CD8-positive, alpha-beta memory T cell (primary cell): Measurements from ENCODE around the gene CASZ1. TPM values are rescaled to one million over a fixed set of nuclear protein-coding genes. Genes with fewer than 3 reads are reported as not detected.

Source experiments
- CTCF ChIA-PET: fragments of 350-600 bp; sonication (Branson Sonifier 250); formaldehyde crosslinking; loops from one replicate; lab custom pipeline; 2021; ENCODE audit warnings: antibody characterized with exemption; lab: Charles Lee
- POLR2A ChIA-PET: fragments of 350-600 bp; sonication (Branson Sonifier 250); formaldehyde crosslinking; loops from one replicate; lab custom pipeline; 2021; ENCODE audit warnings: antibody characterized with exemption; lab: Charles Lee
- DNase-seq, 5 donors: peaks; one replicate each; pipeline versions ENCODE4 v3.0.0 to v3.0.0-alpha.2; 2020 to 2022; ENCODE audit warnings: mixed read lengths in 1 of 5
- H3K27ac ChIP-seq: one replicate; pipeline ENCODE4 v1.7.0; 2013; ENCODE audit warnings: low read depth, mild to moderate bottlenecking, low read length, moderate library complexity
- H3K27me3 ChIP-seq: 2 replicates; pipeline ENCODE4 v1.7.0; 2013; ENCODE audit warnings: low read length, mild to moderate bottlenecking; ENCODE audit not compliant: insufficient read depth, poor library complexity, severe bottlenecking
- H3K36me3 ChIP-seq: 2 replicates; pipeline ENCODE4 v1.7.0; 2013; ENCODE audit warnings: mild to moderate bottlenecking, low read length, moderate library complexity; ENCODE audit not compliant: insufficient read depth
- H3K4me1 ChIP-seq: 2 replicates; pipeline ENCODE4 v1.7.0; 2013; ENCODE audit warnings: mild to moderate bottlenecking, low read length, moderate library complexity; ENCODE audit not compliant: insufficient read depth
- H3K4me3 ChIP-seq: 2 replicates; pipeline ENCODE4 v1.7.0; 2013; ENCODE audit warnings: mild to moderate bottlenecking, low read length
- H3K9me3 ChIP-seq: 2 replicates; pipeline ENCODE4 v1.7.0; 2013; ENCODE audit warnings: mild to moderate bottlenecking, low read length
- H3K27ac Mint-ChIP-seq, 8 donors: one replicate each; pipeline ENCODE4 v1.8.0; 2020 to 2021; ENCODE audit warnings: mixed read lengths in 8 of 8, mild to moderate bottlenecking in 6 of 8, inconsistent platforms in 3 of 8, moderate library complexity in 3 of 8
- H3K27me3 Mint-ChIP-seq, 2 donors: one replicate each; pipeline ENCODE4 v1.8.0; 2020 to 2021; ENCODE audit warnings: mixed read lengths in 2 of 2, mild to moderate bottlenecking in 1 of 2, moderate library complexity in 1 of 2
- H3K36me3 Mint-ChIP-seq, 3 donors: one replicate each; pipeline ENCODE4 v1.8.0; 2020 to 2021; ENCODE audit warnings: mixed read lengths in 3 of 3, inconsistent platforms in 1 of 3, mild to moderate bottlenecking in 1 of 3
- H3K4me1 Mint-ChIP-seq, 3 donors: one replicate each; pipeline ENCODE4 v1.8.0; 2020 to 2021; ENCODE audit warnings: mixed read lengths in 3 of 3, inconsistent platforms in 1 of 3, mild to moderate bottlenecking in 1 of 3
- H3K4me3 Mint-ChIP-seq, 7 donors: one replicate each; pipeline ENCODE4 v1.8.0; 2020 to 2021; ENCODE audit warnings: mixed read lengths in 7 of 7, mild to moderate bottlenecking in 6 of 7, moderate library complexity in 4 of 7, inconsistent platforms in 2 of 7
- H3K9me3 Mint-ChIP-seq, 5 donors: one replicate each; pipeline ENCODE4 v1.8.0; 2020 to 2022; ENCODE audit warnings: mixed read lengths in 5 of 5, mild to moderate bottlenecking in 3 of 5, moderate library complexity in 2 of 5, inconsistent platforms in 1 of 5
- polyA plus RNA-seq: library from polyadenylated mRNA; unstranded; fragments of 300-500 nt; fragmentation: Illumina TruSeq; gene quantifications from one replicate; pipeline ENCODE4 v1.2.3, GENCODE V29; 2021
- total RNA-seq, 2 experiments: library from RNA; stranded (reverse); gene quantifications; one replicate each; pipeline ENCODE4 v1.2.3, GENCODE V29; 2021

Gene CASZ1
- total and polyA plus RNA-seq, 3 experiments from 2014 or later: 2.2 to 10.5 (median 9.9) TPM

DNA sequence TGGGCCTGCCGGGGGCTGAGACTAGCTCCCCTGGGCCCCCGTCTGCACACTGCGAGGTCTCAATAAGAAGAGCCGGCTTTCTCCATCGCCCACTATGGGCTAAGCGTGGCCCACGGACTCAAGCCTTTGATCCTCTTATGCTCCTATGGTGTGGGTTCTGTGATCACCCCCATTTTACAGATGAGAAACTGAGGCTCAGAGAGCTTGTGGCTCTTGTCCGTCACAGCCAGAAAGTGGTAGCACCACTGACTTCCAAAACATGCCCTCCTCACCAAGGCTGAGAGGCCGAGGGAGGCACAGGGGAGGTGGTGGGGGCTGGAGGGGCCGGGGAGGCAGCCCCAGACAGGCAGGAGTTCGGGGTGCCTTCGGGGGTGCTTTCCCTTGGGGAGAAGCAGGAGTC is 39.0 kb upstream of the CASZ1 start:
- peaks cover 5% of the 10 kb centered on the region for H3K27me3 ChIP-seq
- DNase-seq: no peak
- CTCF ChIA-PET: no interaction called here
- H3K27ac ChIP-seq: no peak overlapping the region
- Mint-ChIP-seq H3K9me3 (no peaks in the 10 kb centered on the region), H3K27me3 (peaks cover 18 to 28% of the 10 kb centered on the region in 2 donors), H3K4me3 (no peak overlapping the region), H3K4me1 (peaks cover 0 to 4% (median 3%) of the 10 kb centered on the region in 3 donors), H3K36me3 (no peaks in the 10 kb centered on the region), H3K27ac (no peak overlapping the region)
- no peaks in the 10 kb centered on the region for H3K36me3 ChIP-seq
- POLR2A ChIA-PET: no interaction called here
- H3K9me3 ChIP-seq: no peaks in the 10 kb centered on the region
- no peak overlapping the region for H3K4me3 ChIP-seq
- H3K4me1 ChIP-seq: no peaks in the 10 kb centered on the region

DNA sequence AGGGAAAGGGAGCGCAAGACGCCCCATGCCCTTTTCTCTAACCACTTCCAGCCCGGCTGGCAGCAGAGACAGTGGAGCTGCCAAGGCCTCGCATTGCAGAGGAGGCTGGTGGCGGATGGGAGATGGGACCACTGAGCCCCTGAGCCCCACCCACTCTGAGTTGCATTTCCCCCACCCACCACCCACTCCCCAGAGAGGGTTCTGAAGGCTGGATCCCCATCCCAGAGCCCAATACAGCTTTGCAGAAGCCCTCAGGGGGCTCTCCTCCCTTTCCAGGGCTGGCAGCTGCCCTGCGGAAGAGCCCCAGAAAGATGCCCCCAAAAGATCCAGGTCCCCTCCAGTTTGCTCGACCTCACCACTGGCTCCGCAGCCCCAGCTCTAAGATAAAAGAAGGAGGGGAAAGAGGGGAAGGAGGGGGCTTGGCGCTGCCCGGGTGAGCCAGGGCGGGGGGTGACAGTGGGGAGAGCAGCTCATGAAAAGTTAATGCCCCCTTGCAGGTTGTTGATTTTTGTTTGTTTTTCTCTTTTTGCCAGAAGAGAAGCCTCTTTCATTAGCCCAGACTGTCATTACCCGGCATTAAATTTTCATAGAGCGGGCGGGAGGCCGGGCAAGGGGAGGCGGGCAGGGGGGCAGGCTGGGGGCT is 38.4 kb upstream of the CASZ1 start:
- no peaks in the 10 kb centered on the region for H3K36me3 Mint-ChIP-seq
- no peaks in the 10 kb centered on the region for H3K9me3 ChIP-seq
- H3K27ac ChIP-seq: no peak overlapping the region
- H3K4me1 ChIP-seq: no peaks in the 10 kb centered on the region
- H3K27ac Mint-ChIP-seq: no peak overlapping the region
- DNase-seq: no peak
- H3K4me1 Mint-ChIP-seq: peaks cover 0 to 4% (median 3%) of the 10 kb centered on the region in 3 donors
- no peak overlapping the region for H3K4me3 ChIP-seq
- peaks cover 5% of the 10 kb centered on the region for H3K27me3 ChIP-seq
- POLR2A ChIA-PET: no interaction called here
- CTCF ChIA-PET: no interaction called here
- peaks cover 18 to 28% of the 10 kb centered on the region in 2 donors for H3K27me3 Mint-ChIP-seq
- H3K4me3 Mint-ChIP-seq: no peak overlapping the region
- no peaks in the 10 kb centered on the region for H3K9me3 Mint-ChIP-seq
- no peaks in the 10 kb centered on the region for H3K36me3 ChIP-seq

DNA sequence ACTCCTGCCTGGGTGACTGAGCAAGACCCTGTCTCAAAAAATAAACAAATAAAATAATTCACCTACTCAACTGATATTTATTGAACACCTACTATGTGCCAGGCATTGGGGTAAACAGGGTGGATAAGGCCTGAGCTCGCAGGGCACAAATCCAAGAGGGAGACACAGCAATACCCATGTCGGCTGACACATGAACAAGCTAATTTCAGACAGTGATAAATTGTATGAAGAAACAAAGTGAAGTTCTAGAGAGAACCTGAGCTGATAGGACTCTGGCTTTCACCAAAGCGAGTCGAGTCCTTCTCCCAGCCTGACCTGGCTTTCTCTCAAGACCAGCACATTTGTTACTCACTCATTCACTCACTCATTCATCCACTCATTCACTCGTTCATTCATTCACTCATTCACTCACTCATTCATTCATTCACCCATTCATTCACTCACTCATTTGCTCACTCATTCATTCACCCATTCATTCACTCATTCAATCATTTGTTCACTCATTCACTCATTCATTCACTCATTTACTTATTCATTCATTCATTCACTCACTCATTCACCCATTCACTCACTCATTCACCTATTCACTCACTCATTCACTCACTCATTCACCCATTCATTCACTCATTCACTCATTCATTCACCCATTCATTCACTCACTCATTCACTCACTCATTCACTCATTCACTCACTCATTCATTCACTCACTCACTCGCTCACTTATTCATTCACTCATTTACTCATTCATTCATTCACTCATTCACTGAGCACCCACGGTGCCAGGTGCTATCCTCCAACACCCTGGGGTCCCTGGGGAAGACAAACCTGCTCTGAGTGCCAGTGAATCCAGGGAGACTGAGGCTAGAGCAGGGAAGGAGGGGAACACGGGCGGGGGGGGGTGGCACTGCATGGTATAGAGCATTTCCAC is 37.4 kb upstream of the CASZ1 start:
- Mint-ChIP-seq H3K27ac (peak overlapping the region in 1 of 8 donors; percentile 83), H3K27me3 (peaks cover 19 to 30% of the 10 kb centered on the region in 2 donors)

DNA sequence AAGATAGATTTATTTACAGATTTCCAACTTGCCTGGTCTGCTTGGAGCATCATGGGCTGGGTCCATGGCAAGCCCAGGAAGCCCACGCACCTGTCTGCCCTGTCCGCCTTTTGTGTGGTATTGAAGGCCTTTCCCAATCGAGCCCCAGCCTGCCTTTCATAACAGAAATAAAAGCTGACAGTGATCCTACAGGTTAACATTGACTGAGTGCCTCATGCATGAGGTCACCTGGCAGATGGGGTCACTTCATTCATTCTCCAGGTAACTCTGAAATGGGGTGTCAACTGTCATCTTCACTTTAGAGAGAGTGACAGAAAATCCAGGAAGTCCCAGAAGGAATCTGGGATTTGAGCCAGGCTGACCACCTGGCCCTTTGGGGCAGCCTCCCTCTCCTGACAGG is 36.3 kb upstream of the CASZ1 start:
- Mint-ChIP-seq H3K27ac (peak overlapping the region in 2 of 8 donors; percentile 38 to 71), H3K4me3 (no peak overlapping the region), H3K36me3 (no peaks in the 10 kb centered on the region), H3K9me3 (no peaks in the 10 kb centered on the region), H3K27me3 (peaks cover 20 to 29% of the 10 kb centered on the region in 2 donors), H3K4me1 (peaks cover 0 to 4% (median 3%) of the 10 kb centered on the region in 3 donors)
- H3K4me3 ChIP-seq: no peak overlapping the region
- POLR2A ChIA-PET: no interaction called here
- CTCF ChIA-PET: no interaction called here
- no peaks in the 10 kb centered on the region for H3K9me3 ChIP-seq
- DNase-seq: no peak
- H3K27me3 ChIP-seq: peaks cover under 1% of the 10 kb centered on the region
- H3K36me3 ChIP-seq: no peaks in the 10 kb centered on the region
- H3K27ac ChIP-seq: no peak overlapping the region
- H3K4me1 ChIP-seq: no peaks in the 10 kb centered on the region

More for the DNA sequence above, 37.4 kb upstream of the CASZ1 start:
- Histone ChIP-seq H3K27ac (no peak overlapping the region), H3K4me1 (no peaks in the 10 kb centered on the region), H3K9me3 (no peaks in the 10 kb centered on the region), H3K27me3 (peaks cover 5% of the 10 kb centered on the region), H3K36me3 (no peaks in the 10 kb centered on the region), H3K4me3 (no peak overlapping the region)
- Mint-ChIP-seq H3K4me1 (peaks cover 0 to 4% (median 3%) of the 10 kb centered on the region in 3 donors), H3K9me3 (no peaks in the 10 kb centered on the region), H3K36me3 (no peaks in the 10 kb centered on the region), H3K4me3 (no peak overlapping the region)
- ChIA-PET CTCF (no interaction called here), POLR2A (no interaction called here)
- DNase-seq: no peak

DNA sequence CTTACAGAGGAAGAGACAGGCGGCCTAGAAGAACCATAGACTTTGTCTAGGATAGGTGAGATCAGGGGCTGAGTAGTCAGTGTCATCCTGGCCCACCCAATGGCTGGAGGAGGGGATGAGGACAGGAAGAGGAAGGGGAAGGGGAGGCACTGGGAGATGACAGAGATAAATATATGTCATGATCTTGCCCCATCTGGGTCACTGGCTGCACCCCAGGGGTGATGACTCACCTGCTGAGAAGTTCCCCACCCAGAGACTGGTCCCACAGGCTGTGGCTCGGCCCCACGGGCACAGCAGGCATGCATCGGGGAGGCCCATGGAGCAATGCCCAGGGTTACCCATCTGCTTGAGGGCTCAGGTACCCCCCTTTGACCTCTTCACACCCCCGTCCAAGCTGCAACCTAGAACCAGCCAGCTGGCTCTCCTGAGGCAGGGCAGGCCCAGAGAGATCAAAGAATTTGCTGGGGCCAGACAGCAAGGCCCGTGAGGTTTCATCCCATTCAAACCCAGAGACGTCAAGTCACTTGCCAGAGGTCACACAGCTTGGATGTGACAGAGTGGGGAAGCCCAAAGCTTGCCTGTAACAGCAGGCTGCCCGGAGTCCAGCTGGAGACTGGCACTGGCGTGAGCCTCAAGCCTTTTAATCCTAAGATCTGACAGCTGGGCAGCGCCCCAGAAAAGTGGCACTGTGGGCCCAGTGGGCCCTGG is 34.7 kb upstream of the CASZ1 start:
- Mint-ChIP-seq H3K4me1 (peaks cover 0 to 1% (median 1%) of the 10 kb centered on the region in 3 donors), H3K36me3 (no peaks in the 10 kb centered on the region), H3K27ac (peak overlapping the region in 1 of 8 donors; percentile 58), H3K9me3 (no peaks in the 10 kb centered on the region), H3K4me3 (no peak overlapping the region), H3K27me3 (peaks cover 18 to 28% of the 10 kb centered on the region in 2 donors)
- no peaks in the 10 kb centered on the region for H3K36me3 ChIP-seq
- H3K9me3 ChIP-seq: no peaks in the 10 kb centered on the region
- ChIA-PET CTCF (no interaction called here), POLR2A (no interaction called here)
- no peak for DNase-seq
- no peaks in the 10 kb centered on the region for H3K4me1 ChIP-seq
- H3K4me3 ChIP-seq: no peak overlapping the region
- H3K27ac ChIP-seq: no peak overlapping the region
- H3K27me3 ChIP-seq: no peaks in the 10 kb centered on the region

- Histone ChIP-seq H3K36me3 (no peaks in the 10 kb centered on the region), H3K4me1 (no peaks in the 10 kb centered on the region), H3K27me3 (no peaks in the 10 kb centered on the region), H3K9me3 (no peaks in the 10 kb centered on the region), H3K27ac (no peak overlapping the region), H3K4me3 (no peak overlapping the region)
- CTCF ChIA-PET: no interaction called here
- no peak overlapping the region for H3K4me3 Mint-ChIP-seq
- peak overlapping the region in 2 of 8 donors; percentile 20 to 26 for H3K27ac Mint-ChIP-seq
- no peak for DNase-seq
- peaks cover 0 to 1% (median 0%) of the 10 kb centered on the region in 3 donors for H3K4me1 Mint-ChIP-seq
- POLR2A ChIA-PET: no interaction called here
- no peaks in the 10 kb centered on the region for H3K9me3 Mint-ChIP-seq
- no peaks in the 10 kb centered on the region for H3K36me3 Mint-ChIP-seq
- peaks cover 17 to 22% of the 10 kb centered on the region in 2 donors for H3K27me3 Mint-ChIP-seq
Observed at GRCh38 chr1:10829965-10830515, 33.6 kb upstream of the CASZ1 start.

DNA sequence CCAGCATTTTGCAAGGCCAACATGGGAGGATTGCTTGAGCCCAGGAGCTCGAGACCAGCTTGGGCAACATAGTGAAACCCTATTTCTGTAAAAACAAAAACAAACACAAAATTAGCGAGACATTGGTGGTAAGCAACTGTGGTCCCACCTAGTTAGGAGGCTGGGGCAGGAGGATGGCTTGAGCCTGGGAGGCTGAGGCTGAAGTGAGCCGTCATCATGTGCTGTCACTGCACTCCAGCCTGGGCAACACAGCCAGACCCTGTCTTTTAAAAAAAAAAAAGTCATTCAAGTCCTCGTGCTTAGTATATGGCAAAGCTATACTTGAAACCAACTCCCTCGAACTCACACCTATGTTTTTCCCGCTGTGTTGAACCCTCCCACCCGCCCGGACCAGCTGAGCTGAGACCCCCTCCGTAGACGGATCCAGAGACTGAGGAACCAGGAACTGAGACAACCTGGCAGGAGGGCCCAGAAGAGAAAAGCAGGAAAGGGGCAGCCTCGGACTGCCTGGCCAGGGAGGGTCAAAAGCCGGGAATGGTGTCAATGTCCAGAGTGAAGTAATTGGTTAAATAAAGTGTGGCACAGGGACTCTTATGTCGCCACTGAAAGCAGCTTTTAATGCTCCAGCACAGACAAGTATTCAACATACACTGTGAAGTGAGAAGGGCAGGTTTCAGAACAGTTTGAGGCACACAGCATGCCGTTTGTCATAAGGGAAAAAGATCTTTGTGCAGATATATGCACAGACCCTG is 32.8 kb upstream of the CASZ1 start:
- Histone ChIP-seq H3K9me3 (no peaks in the 10 kb centered on the region), H3K36me3 (no peaks in the 10 kb centered on the region), H3K4me3 (no peak overlapping the region), H3K27ac (no peak overlapping the region), H3K27me3 (no peaks in the 10 kb centered on the region), H3K4me1 (no peaks in the 10 kb centered on the region)
- Mint-ChIP-seq H3K27me3 (peaks cover 17 to 21% of the 10 kb centered on the region in 2 donors), H3K36me3 (no peaks in the 10 kb centered on the region), H3K9me3 (no peaks in the 10 kb centered on the region), H3K4me3 (no peak overlapping the region), H3K27ac (peak overlapping the region in 1 of 8 donors; percentile 29), H3K4me1 (peaks cover 0 to 1% (median 0%) of the 10 kb centered on the region in 3 donors)
- CTCF ChIA-PET: no interaction called here
- no peak for DNase-seq
- POLR2A ChIA-PET: no interaction called here
